ENCODE data around the gene TMEM170A. TPM values are rescaled to one million over a fixed set of nuclear protein-coding genes. Genes with fewer than 3 reads are reported as not detected.

TMEM170A gene
- total and polyA plus RNA-seq, 10 of the 15 experiments (the other 5 are each of a cell fraction or from before 2014, with no cell fraction given) = 7.3 to 28.2 (median 20.9) TPM

DNA sequence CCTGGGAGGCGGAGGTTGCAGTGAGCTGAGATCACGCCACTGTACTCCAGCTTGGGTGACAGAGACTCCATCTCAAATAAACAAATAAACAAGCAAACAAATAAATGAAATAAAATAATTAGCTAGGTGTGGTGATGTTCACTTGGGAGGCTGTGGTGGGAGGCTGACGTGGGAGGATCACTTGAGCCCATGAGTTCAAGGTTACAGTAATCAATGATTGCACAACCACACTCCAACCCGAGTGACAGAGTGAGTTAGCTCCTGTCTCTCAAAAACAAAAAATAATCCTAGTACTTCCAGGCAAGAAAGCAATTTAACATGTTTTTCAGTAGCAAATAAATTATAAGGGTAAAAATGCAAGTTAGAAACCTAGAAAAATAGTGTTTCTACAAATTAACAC lies 57.5 kb downstream of the TMEM170A start (continued):
- TF ChIP-seq ZNF274 (IDR thresholded peaks at IDR 0.05; ENCODE audit: insufficient read depth, insufficient read length) (no peak), LARP7 (IDR thresholded peaks at IDR 0.05) (no peak), ESRRA (IDR thresholded peaks at IDR 0.05; ENCODE audit: low read length) (no peak), YY1 (IDR thresholded peaks at IDR 0.05; ENCODE audit: low read depth, low read length) (no peak)

DNA sequence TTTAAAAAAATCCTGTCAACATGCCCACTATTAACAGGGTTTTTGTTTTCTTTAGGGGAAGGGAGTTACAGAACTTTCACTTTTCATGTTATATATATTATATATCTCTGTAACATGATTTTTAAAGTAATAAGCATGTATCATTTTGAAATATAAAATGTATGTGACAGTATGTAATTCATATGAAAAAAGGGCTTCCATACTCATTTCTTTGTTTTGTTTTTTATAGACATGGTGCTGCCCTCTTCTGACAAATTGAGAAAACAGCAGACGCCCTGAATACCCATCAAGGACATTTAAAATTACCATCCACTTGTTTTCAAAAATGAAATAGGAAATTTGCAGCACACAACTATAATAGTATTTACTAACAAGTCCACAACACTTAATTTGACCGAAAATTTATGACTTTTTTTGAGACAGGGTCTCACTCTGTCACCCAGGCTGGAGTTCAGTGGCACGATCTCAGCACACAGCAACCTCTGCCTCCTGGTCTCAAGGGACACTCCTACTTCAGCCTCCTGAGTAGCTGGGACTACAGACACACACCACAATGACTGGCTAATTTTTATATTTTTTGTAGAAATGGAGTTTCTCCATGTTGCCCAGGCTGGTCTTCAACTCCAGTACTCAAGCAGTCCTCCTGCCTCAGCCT lies 61.5 kb downstream of the TMEM170A start:
- Histone ChIP-seq H3K4me1 (ENCODE audit: control insufficient read depth, insufficient read depth, low read length) (no peaks in the 10 kb centered on the region), H3K27ac (ENCODE audit: control insufficient read depth, insufficient read depth) (no peak overlapping the region), H3K27me3 (replicated peaks in 1 of 2; ENCODE audit: control insufficient read depth in 2 of 2, insufficient read depth in 2 of 2, low read length in 1 of 2) (no peaks in the 10 kb centered on the region), H2AFZ (ENCODE audit: control insufficient read depth, low read depth, low read length) (no peak overlapping the region), H3K79me2 (ENCODE audit: control insufficient read depth, insufficient read depth, low read length) (no peaks in the 10 kb centered on the region), H3K36me3 (ENCODE audit: control insufficient read depth in 2 of 2, insufficient read depth in 2 of 2, low read length in 1 of 2) (no peaks in the 10 kb centered on the region; a peak in 1 of 4 replicates), H3K4me3 (no peak overlapping the region), H3K9me3 (replicated peaks; ENCODE audit: control insufficient read depth, insufficient read depth, low read length) (no peaks in the 10 kb centered on the region), H3K9ac (ENCODE audit: control insufficient read depth, insufficient read depth, low read length) (no peak overlapping the region), H3K4me2 (ENCODE audit: control insufficient read depth, insufficient read depth) (no peak overlapping the region), H4K20me1 (ENCODE audit: control insufficient read depth, insufficient read depth) (no peaks in the 10 kb centered on the region)
- WGBS (ENCODE audit: insufficient coverage, insufficient replicate concordance, low lambda C conversion rate, missing lambda C conversion rate) = 33% methylated on average over 3 of the region's 3 CpGs
- ChIA-PET CTCF (interaction anchor here (0.7 to 5.4 kb wide), 23 partner anchors 9 to 226 kb away, joined by 3 to 85 read pairs (median 4); partner anchors contain the start of gene TMEM170A), POLR2A (no interaction called here), RAD21 (ENCODE audit: unreplicated experiment) (interaction anchor here (0.9 to 5.2 kb wide), 5 partner anchors 16 to 203 kb away, joined by 3 to 44 read pairs (median 5); no protein-coding TSS in a partner anchor), SMC1A (ENCODE audit: uncharacterized antibody, unreplicated experiment) (interaction anchor here (0.6 to 3.8 kb wide), 9 partner anchors 10 to 204 kb away, joined by 3 to 28 read pairs (median 4); no protein-coding TSS in a partner anchor)
- peak; percentile 59; the same call in 2 of the 3 replicates for ATAC-seq
- intact Hi-C loops (cut with micrococcal nuclease; ENCODE audit: unreplicated experiment) = loop anchor here (1.0 to 5.0 kb wide), 3 partner anchors 171 to 362 kb away; no protein-coding TSS in a partner anchor
- BruUV-seq (replicated peaks) = no TSS peak
- no peak for DNase-seq (ENCODE audit: low read depth, low spot score)
- no peak for FAIRE-seq
- in situ Hi-C loops (cut with MboI) = no loop called here
- TF ChIP-seq POLR2AphosphoS2 (IDR thresholded peaks at IDR 0.05; ENCODE audit: low read depth, low read length) (no peak), HDGF (IDR thresholded peaks at IDR 0.05) (no peak), CHD4 (IDR thresholded peaks at IDR 0.05) (no peak), TAF1 (IDR thresholded peaks at IDR 0.05; ENCODE audit: borderline replicate concordance, low read depth, low read length) (no peak), POU2F2 (IDR thresholded peaks at IDR 0.05; ENCODE audit: borderline replicate concordance, low read depth, low read length) (no peak), ZNF24 (IDR thresholded peaks at IDR 0.05) (no peak), POLR2AphosphoS5 (IDR thresholded peaks at IDR 0.05; ENCODE audit: low read length) (no peak), SMAD5 (IDR thresholded peaks at IDR 0.05; ENCODE audit: low read depth) (no peak), RUNX3 (IDR thresholded peaks at IDR 0.05; ENCODE audit: low read length) (no peak), ZNF384 (IDR thresholded peaks at IDR 0.05; ENCODE audit: borderline replicate concordance, low read depth, low read length) (no peak), YY1 (IDR thresholded peaks at IDR 0.05; ENCODE audit: low read depth, low read length) (no peak)
- TF ChIP-seq, protein P1, sequence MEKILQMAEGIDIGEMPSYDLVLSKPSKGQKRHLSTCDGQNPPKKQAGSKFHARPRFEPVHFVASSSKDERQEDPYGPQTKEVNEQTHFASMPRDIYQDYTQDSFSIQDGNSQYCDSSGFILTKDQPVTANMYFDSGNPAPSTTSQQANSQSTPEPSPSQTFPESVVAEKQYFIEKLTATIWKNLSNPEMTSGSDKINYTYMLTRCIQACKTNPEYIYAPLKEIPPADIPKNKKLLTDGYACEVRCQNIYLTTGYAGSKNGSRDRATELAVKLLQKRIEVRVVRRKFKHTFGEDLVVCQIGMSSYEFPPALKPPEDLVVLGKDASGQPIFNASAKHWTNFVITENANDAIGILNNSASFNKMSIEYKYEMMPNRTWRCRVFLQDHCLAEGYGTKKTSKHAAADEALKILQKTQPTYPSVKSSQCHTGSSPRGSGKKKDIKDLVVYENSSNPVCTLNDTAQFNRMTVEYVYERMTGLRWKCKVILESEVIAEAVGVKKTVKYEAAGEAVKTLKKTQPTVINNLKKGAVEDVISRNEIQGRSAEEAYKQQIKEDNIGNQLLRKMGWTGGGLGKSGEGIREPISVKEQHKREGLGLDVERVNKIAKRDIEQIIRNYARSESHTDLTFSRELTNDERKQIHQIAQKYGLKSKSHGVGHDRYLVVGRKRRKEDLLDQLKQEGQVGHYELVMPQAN (conservative IDR thresholded peaks at IDR 0.05) = no peak
- TF ChIP-seq, protein P2, sequence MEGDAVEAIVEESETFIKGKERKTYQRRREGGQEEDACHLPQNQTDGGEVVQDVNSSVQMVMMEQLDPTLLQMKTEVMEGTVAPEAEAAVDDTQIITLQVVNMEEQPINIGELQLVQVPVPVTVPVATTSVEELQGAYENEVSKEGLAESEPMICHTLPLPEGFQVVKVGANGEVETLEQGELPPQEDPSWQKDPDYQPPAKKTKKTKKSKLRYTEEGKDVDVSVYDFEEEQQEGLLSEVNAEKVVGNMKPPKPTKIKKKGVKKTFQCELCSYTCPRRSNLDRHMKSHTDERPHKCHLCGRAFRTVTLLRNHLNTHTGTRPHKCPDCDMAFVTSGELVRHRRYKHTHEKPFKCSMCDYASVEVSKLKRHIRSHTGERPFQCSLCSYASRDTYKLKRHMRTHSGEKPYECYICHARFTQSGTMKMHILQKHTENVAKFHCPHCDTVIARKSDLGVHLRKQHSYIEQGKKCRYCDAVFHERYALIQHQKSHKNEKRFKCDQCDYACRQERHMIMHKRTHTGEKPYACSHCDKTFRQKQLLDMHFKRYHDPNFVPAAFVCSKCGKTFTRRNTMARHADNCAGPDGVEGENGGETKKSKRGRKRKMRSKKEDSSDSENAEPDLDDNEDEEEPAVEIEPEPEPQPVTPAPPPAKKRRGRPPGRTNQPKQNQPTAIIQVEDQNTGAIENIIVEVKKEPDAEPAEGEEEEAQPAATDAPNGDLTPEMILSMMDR (IDR thresholded peaks at IDR 0.05 in 2 of 3, conservative IDR thresholded peaks at IDR 0.05 in 1 of 3; ENCODE audit: control insufficient read depth in 2 of 3, extremely low read depth in 1 of 3, insufficient read depth in 1 of 3, low read depth in 3 of 3, low read length in 3 of 3) = peak; percentile 45 to 60 (median 55); a peak in 5 of 6 replicates
- TF ChIP-seq, protein P3, sequence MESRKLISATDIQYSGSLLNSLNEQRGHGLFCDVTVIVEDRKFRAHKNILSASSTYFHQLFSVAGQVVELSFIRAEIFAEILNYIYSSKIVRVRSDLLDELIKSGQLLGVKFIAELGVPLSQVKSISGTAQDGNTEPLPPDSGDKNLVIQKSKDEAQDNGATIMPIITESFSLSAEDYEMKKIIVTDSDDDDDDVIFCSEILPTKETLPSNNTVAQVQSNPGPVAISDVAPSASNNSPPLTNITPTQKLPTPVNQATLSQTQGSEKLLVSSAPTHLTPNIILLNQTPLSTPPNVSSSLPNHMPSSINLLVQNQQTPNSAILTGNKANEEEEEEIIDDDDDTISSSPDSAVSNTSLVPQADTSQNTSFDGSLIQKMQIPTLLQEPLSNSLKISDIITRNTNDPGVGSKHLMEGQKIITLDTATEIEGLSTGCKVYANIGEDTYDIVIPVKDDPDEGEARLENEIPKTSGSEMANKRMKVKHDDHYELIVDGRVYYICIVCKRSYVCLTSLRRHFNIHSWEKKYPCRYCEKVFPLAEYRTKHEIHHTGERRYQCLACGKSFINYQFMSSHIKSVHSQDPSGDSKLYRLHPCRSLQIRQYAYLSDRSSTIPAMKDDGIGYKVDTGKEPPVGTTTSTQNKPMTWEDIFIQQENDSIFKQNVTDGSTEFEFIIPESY (IDR thresholded peaks at IDR 0.05) = no peak
